Lower lobe of right lung (tissue), 2 donors: ENCODE results near the gene CTNS. TPM values are rescaled to one million over a fixed set of nuclear protein-coding genes. Genes with fewer than 3 reads are reported as not detected.

Experiments used
- ATAC-seq, 2 donors: fragments of 200-7000 bp; cut with Tn5 transposase; one replicate each; pipeline ENCODE4 v1.9.1; 2020 to 2022; ENCODE audit warnings: mild to moderate bottlenecking in 2 of 2, moderate library complexity in 2 of 2
- DNase-seq: peaks from one replicate; pipeline ENCODE4 v3.0.0-alpha.2; 2020
- H3K27ac ChIP-seq: fragments of 200-600 bp; one replicate; pipeline ENCODE4 v1.8.0; 2022
- H3K27me3 ChIP-seq: fragments of 200-600 bp; one replicate; pipeline ENCODE4 v1.8.0; 2022; ENCODE audit warnings: low read depth
- H3K36me3 ChIP-seq: fragments of 200-600 bp; one replicate; pipeline ENCODE4 v1.8.0; 2022; ENCODE audit warnings: mild to moderate bottlenecking
- H3K4me1 ChIP-seq: fragments of 200-600 bp; one replicate; pipeline ENCODE4 v1.8.0; 2022
- H3K4me3 ChIP-seq: fragments of 200-600 bp; one replicate; pipeline ENCODE4 v1.8.0; 2022; ENCODE audit warnings: mild to moderate bottlenecking
- H3K9me3 ChIP-seq: fragments of 200-600 bp; one replicate; pipeline ENCODE4 v1.8.0; 2022
- CTCF ChIP-seq: fragments of 200-600 bp; IDR thresholded peaks from one replicate; pipeline ENCODE4 v1.8.0; 2022; ENCODE audit warnings: antibody characterized with exemption, mild to moderate bottlenecking
- intact Hi-C: fragments of 100-400 bp; cut with DNase I; formaldehyde crosslinking; loops from one replicate; pipeline ENCODE4 v1.11.0; 2022
- total RNA-seq: library from RNA; stranded (reverse); fragmentation: NEBNext Ultra II Directional; extraction: Animal tissue kit (Norgen Biotek cat#: 25700); gene quantifications from one replicate; pipeline ENCODE4 v1.2.1, GENCODE V29; 2021
- donor health status: DM: no; HTN: yes; CAD: no; lungs with severe emphysema.

The CTNS gene
- total RNA-seq, 1 donor from 2014 or later, result 21.1 TPM

- no peak for DNase-seq
- H3K9me3 ChIP-seq, result no peaks in the 10 kb centered on the region
- TF ChIP-seq CTCF, result no peak
- intact Hi-C loops, result no loop called here
- no peaks in the 10 kb centered on the region for H3K4me1 ChIP-seq
- no peak overlapping the region for H3K4me3 ChIP-seq
- H3K36me3 ChIP-seq, result no peaks in the 10 kb centered on the region
- ATAC-seq, result peak in 1 of 2 donors; percentile 39
- H3K27me3 ChIP-seq, result peaks cover 49% of the 10 kb centered on the region
- no peak overlapping the region for H3K27ac ChIP-seq
These were observed 52.9 kb downstream of the CTNS start for GRCh38 chr17:3689262-3690093.

- TF ChIP-seq CTCF, result no peak
- intact Hi-C loops, result no loop called here
- Histone ChIP-seq H3K36me3 (no peaks in the 10 kb centered on the region), H3K9me3 (no peaks in the 10 kb centered on the region), H3K4me1 (peaks cover 1% of the 10 kb centered on the region), H3K27ac (no peak overlapping the region), H3K27me3 (peaks cover 49% of the 10 kb centered on the region), H3K4me3 (no peak overlapping the region)
- ATAC-seq (peak in 1 of 2 donors; percentile 11), DNase-seq (peak; percentile 40)
These were observed 53.6 kb downstream of the CTNS start for GRCh38 chr17:3690094-3690715.

GRCh38 chr17:3691617-3692067 is 55.1 kb downstream of the CTNS start:
- Histone ChIP-seq H3K36me3 (no peaks in the 10 kb centered on the region), H3K9me3 (no peaks in the 10 kb centered on the region), H3K4me3 (no peak overlapping the region), H3K27me3 (peaks cover 61% of the 10 kb centered on the region), H3K4me1 (peaks cover 16% of the 10 kb centered on the region), H3K27ac (no peak overlapping the region)
- ATAC-seq (no peak), DNase-seq (no peak)
- TF ChIP-seq CTCF, result no peak
- intact Hi-C loops, result no loop called here

GRCh38 chr17:3692346-3692745 is 55.8 kb downstream of the CTNS start:
- Histone ChIP-seq H3K4me3 (no peak overlapping the region), H3K9me3 (no peaks in the 10 kb centered on the region), H3K4me1 (peaks cover 17% of the 10 kb centered on the region), H3K36me3 (no peaks in the 10 kb centered on the region), H3K27me3 (peaks cover 66% of the 10 kb centered on the region), H3K27ac (no peak overlapping the region)
- intact Hi-C loops, result no loop called here
- ATAC-seq (no peak), DNase-seq (no peak)
- TF ChIP-seq CTCF, result no peak

GRCh38 chr17:3693141-3693540 is 56.6 kb downstream of the CTNS start:
- Histone ChIP-seq H3K36me3 (no peaks in the 10 kb centered on the region), H3K9me3 (no peaks in the 10 kb centered on the region), H3K4me1 (peaks cover 17% of the 10 kb centered on the region), H3K4me3 (no peak overlapping the region), H3K27ac (no peak overlapping the region), H3K27me3 (peaks cover 68% of the 10 kb centered on the region)
- intact Hi-C loops, result no loop called here
- no peak for TF ChIP-seq CTCF
- no peak for ATAC-seq
- DNase-seq, result no peak
